NT2/D1 (cell line): Measurements from ENCODE around the gene CDK5RAP1.

Source experiments
- DNase-seq: peaks from one replicate; pipeline ENCODE4 v3.0.0-alpha.2; 2011; ENCODE audit warnings: low read depth, low spot score
- H3K27me3 ChIP-seq: 2 replicates; pipeline ENCODE4 v1.6.0; 2011; ENCODE audit warnings: mild to moderate bottlenecking; ENCODE audit not compliant: insufficient read length, insufficient read depth
- H3K36me3 ChIP-seq: 2 replicates; pipeline ENCODE4 v1.6.1; 2011; ENCODE audit warnings: mild to moderate bottlenecking, low read length, mixed read lengths; ENCODE audit not compliant: insufficient read depth, insufficient read length
- H3K4me1 ChIP-seq: 2 replicates; pipeline ENCODE4 v1.5.1; 2011; ENCODE audit not compliant: insufficient read depth, insufficient read length
- H3K4me3 ChIP-seq: 2 replicates; pipeline ENCODE4 v1.5.1; 2011; ENCODE audit warnings: low read depth; ENCODE audit not compliant: insufficient read length
- H3K9ac ChIP-seq: 2 replicates; pipeline ENCODE4 v1.6.0; 2011; ENCODE audit warnings: low read depth; ENCODE audit not compliant: insufficient read length
- H3K9me3 ChIP-seq: 2 replicates; pipeline ENCODE4 v1.5.1; 2011; ENCODE audit warnings: mild to moderate bottlenecking, low read length; ENCODE audit not compliant: insufficient read depth
- SUZ12 ChIP-seq: IDR thresholded peaks from 2 replicates; pipeline ENCODE4 v1.6.1; 2011; ENCODE audit not compliant: insufficient read length, insufficient read depth; ENCODE audit errors: extremely low read depth
- YY1 ChIP-seq: IDR thresholded peaks from 2 replicates; pipeline ENCODE4 v1.6.1; 2011; ENCODE audit not compliant: insufficient read length, insufficient read depth
- ZNF274 ChIP-seq: IDR thresholded peaks from 2 replicates; pipeline ENCODE4 v1.6.1; 2011; ENCODE audit warnings: mild to moderate bottlenecking, low read depth, low read length

The CDK5RAP1 gene

DNA sequence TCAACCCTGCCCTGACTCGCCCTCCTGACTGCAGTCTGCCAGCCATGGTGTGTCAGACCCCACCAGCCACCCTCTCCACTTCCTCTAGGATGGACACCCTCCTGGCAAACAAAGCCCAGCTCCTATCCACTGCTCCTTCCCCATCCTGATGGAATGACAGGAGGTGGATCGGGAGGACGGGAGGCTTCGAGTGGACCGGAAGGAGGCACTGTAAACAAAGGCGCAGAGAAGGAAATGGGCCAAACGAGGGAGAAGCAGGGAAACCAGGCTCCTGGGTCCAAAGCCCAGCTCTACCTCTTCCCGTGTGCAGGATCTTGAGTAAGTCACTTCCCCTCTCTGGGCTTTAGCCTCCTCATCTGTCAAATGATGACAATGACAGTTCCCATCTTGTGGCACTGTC, 78.1 kb downstream of the CDK5RAP1 start:
- Histone ChIP-seq H3K4me3 (no peak overlapping the region), H3K27me3 (no peaks in the 10 kb centered on the region), H3K9ac (no peak overlapping the region), H3K4me1 (no peaks in the 10 kb centered on the region), H3K9me3 (no peaks in the 10 kb centered on the region), H3K36me3 (no peaks in the 10 kb centered on the region)
- no peak for DNase-seq
- no peak for TF ChIP-seq SUZ12
- no peak for TF ChIP-seq ZNF274
- no peak for TF ChIP-seq YY1

DNA sequence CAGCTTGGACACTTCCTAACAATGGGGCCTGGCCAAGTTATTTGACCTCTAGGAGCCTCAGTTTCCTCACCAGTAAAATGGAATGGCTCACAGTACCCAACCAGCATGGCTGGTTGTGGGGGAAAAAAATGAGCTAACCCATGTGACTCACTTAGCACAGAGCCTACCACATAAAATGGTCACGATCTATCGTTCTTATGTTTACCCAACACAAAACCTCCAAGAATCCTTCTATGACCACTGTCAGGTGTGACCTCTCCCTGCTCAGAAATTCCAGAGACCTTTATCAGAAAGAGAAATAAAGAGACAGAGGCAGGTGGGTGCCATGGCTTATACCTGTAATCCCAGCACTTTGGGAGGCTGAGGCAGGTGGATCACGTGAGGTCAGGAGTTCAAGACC, 78.9 kb downstream of the CDK5RAP1 start:
- DNase-seq = no peak
- Histone ChIP-seq H3K36me3 (no peaks in the 10 kb centered on the region), H3K9ac (no peak overlapping the region), H3K27me3 (no peaks in the 10 kb centered on the region), H3K4me1 (no peaks in the 10 kb centered on the region), H3K9me3 (no peaks in the 10 kb centered on the region), H3K4me3 (no peak overlapping the region)
- TF ChIP-seq ZNF274 (no peak), SUZ12 (no peak), YY1 (no peak)

DNA sequence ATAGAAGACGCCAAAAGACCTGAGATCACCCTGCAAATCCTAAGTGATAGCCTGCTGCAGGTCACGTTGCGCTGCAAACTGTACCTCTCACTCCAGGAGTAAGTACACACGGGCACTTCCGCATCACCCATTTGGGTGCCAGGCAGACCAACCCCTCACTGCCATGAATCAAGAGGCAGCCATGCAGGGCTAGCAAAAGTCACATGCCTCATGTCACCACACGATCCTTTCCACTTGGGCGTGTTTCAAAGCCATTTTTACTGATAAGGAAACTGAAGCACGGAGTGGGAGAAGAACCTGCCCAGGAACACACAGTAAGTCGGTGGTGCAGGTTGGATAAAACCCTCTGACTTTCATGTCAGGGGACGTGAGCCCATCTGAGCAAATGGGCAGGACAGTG, 81.3 kb downstream of the CDK5RAP1 start:
- Histone ChIP-seq H3K4me3 (no peak overlapping the region), H3K36me3 (no peaks in the 10 kb centered on the region), H3K9ac (no peak overlapping the region), H3K27me3 (no peaks in the 10 kb centered on the region), H3K9me3 (no peaks in the 10 kb centered on the region), H3K4me1 (no peaks in the 10 kb centered on the region)
- DNase-seq = no peak
- TF ChIP-seq SUZ12 = no peak
- TF ChIP-seq YY1 = no peak
- TF ChIP-seq ZNF274 = no peak

DNA sequence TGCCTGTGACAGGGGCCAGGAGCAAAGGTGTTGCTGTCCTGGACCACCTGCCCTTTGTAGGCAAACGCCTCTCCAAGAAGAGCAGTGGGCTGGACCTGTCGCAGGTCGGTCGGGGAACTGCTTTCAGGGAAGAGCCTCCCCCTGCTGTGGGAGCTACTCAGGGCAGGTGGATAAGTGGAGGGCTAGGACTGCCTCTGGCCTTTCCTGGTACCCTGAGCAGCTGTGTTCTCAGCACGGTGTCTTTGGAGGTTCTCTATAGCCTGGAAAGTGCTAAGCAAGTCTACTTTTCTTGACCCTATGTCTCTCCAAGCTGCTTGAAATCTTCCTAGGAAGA, 83.3 kb downstream of the CDK5RAP1 start:
- no peaks in the 10 kb centered on the region for H3K27me3 ChIP-seq
- no peak for DNase-seq
- no peaks in the 10 kb centered on the region for H3K36me3 ChIP-seq
- no peak overlapping the region for H3K9ac ChIP-seq
- no peaks in the 10 kb centered on the region for H3K4me1 ChIP-seq
- H3K4me3 ChIP-seq = no peak overlapping the region
- H3K9me3 ChIP-seq = no peaks in the 10 kb centered on the region
- TF ChIP-seq SUZ12 (no peak), ZNF274 (no peak), YY1 (no peak)

DNA sequence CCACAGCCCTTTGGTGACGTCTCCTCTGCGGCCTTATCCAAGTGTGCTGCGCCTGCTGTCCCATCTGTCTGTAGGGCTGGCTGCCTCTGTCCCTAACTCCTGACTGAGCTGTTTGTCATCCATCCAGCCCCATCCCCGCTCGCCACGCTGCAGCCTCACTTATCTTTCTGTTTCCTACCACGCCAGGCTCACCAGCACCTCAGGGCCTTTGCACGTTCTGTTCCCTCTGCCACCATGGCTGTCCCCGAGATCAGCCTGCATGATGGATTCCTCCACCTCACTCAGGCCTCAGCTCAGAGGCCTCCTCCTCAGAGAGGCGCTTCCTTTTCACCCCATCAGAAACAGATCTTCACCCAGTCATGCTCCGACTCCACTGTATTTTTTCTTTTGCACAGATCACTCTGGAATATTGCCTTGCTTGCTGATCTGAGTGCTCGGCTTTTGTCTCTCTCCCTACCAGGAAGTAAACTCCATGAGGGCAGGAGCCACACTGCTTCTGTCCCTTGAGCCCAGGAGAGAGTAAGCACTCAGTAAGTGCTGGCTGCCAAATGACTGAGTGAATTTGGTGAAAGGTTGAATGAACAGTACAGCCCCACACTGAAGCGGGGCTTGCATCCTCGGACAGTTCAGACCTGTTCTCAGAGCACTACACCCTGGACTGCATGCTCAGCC, 83.8 kb downstream of the CDK5RAP1 start:
- H3K4me1 ChIP-seq = no peaks in the 10 kb centered on the region
- no peaks in the 10 kb centered on the region for H3K27me3 ChIP-seq
- H3K9ac ChIP-seq = no peak overlapping the region
- H3K9me3 ChIP-seq = no peaks in the 10 kb centered on the region
- no peak overlapping the region for H3K4me3 ChIP-seq
- TF ChIP-seq ZNF274 (no peak), YY1 (no peak), SUZ12 (no peak)
- no peaks in the 10 kb centered on the region for H3K36me3 ChIP-seq
- DNase-seq = no peak

DNA sequence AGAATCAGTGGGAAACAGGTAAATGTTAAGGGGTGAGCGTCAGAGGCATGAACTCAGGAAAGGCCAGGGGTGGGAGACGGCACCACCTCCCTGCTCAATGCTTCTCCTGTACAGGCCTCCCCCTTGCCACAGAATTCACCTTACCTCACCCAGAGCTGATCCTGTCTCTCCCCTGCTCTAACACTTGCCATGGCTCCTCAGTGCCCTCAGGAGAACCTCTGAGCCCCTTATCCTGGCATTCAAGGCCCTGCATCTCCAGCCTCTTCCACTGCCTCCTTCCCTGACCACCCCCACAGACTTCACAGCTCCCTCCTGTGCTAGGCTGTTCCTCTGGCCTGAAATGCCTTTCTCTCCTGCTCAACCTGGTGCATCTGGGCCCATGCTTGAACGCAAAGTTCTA, 84.4 kb downstream of the CDK5RAP1 start:
- Histone ChIP-seq H3K27me3 (no peaks in the 10 kb centered on the region), H3K9me3 (no peaks in the 10 kb centered on the region), H3K4me1 (no peaks in the 10 kb centered on the region), H3K4me3 (no peak overlapping the region), H3K9ac (no peak overlapping the region), H3K36me3 (no peaks in the 10 kb centered on the region)
- TF ChIP-seq SUZ12 (no peak), YY1 (no peak), ZNF274 (no peak)
- no peak for DNase-seq

DNA sequence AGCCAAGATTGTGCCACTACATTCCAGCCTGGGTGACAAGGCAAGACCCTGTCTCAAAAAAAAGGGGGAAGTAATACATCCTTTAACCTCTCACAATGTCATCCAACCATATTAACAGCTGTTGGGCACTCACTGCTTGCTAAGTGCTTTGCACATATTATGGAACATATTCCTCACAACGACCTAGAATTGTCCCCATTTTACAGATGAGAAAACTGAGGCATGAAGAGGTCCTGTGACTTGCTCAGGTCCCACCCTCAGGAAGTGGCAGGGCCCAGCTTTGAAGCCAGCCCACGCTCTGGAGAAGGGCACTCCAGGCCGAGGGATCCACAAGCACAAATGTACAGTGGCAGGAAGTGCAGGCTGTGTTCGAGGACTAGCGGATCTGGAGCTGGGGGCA, 85.0 kb downstream of the CDK5RAP1 start:
- no peak for DNase-seq
- TF ChIP-seq SUZ12 (no peak), ZNF274 (no peak), YY1 (no peak)
- no peaks in the 10 kb centered on the region for H3K27me3 ChIP-seq
- H3K4me3 ChIP-seq = no peak overlapping the region
- no peak overlapping the region for H3K9ac ChIP-seq
- H3K36me3 ChIP-seq = no peaks in the 10 kb centered on the region
- no peaks in the 10 kb centered on the region for H3K9me3 ChIP-seq
- no peaks in the 10 kb centered on the region for H3K4me1 ChIP-seq
